HEK293T (cell line): ENCODE results near the gene BLCAP.
"Not testable (repeated sequence)": the region's sequence is repeated elsewhere in the genome, so short reads cannot be mapped to it uniquely, and the experiment has no call there.

Experiments used
- CTCF ChIA-PET: fragments of 350-600 bp; formaldehyde crosslinking; extraction: SDS; loops from one replicate; lab custom pipeline; 2021; ENCODE audit warnings: antibody characterized with exemption, inconsistent platforms; lab: Yijun Ruan, JAX
- POLR2A ChIA-PET: fragments of 350-600 bp; formaldehyde crosslinking; extraction: SDS; loops from one replicate; lab custom pipeline; 2020; ENCODE audit warnings: antibody characterized with exemption, inconsistent platforms; lab: Yijun Ruan, JAX
- DNase-seq: peaks from one replicate; pipeline ENCODE4 v3.0.0; 2012; ENCODE audit warnings: mixed read lengths; ENCODE audit errors: extremely low spot score
- ARNT ChIP-seq: fragments of 450-650 bp; IDR thresholded peaks from 2 replicates; pipeline ENCODE4 v1.6.1; 2017; ENCODE audit warnings: mild to moderate bottlenecking
- BHLHE40 ChIP-seq: fragments of 450-650 bp; IDR thresholded peaks from 2 replicates; pipeline ENCODE4 v1.6.1; 2016; ENCODE audit warnings: mild to moderate bottlenecking, moderate library complexity, borderline replicate concordance
- CTBP1 ChIP-seq: fragments of 450-650 bp; IDR thresholded peaks from 2 replicates; pipeline ENCODE4 v1.6.1; 2016; ENCODE audit warnings: borderline replicate concordance
- ELF4 ChIP-seq: fragments of 450-650 bp; IDR thresholded peaks from 2 replicates; pipeline ENCODE4 v1.6.1; 2017; ENCODE audit warnings: antibody characterized with exemption
- FOXA1 ChIP-seq: fragments of 450-650 bp; IDR thresholded peaks from 2 replicates; pipeline ENCODE4 v1.6.1; 2016; ENCODE audit warnings: mild to moderate bottlenecking
- FOXK2 ChIP-seq: fragments of 450-650 bp; IDR thresholded peaks from 2 replicates; pipeline ENCODE4 v1.6.1; 2016; ENCODE audit warnings: mild to moderate bottlenecking
- FOXM1 ChIP-seq: fragments of 450-650 bp; IDR thresholded peaks from 2 replicates; pipeline ENCODE4 v1.6.1; 2017; ENCODE audit warnings: mild to moderate bottlenecking, borderline replicate concordance
- HDGF ChIP-seq: fragments of 450-650 bp; IDR thresholded peaks from 2 replicates; pipeline ENCODE4 v1.6.1; 2017; ENCODE audit warnings: antibody characterized with exemption, borderline replicate concordance
- L3MBTL2 ChIP-seq: fragments of 450-650 bp; conservative IDR thresholded peaks from 2 replicates; pipeline ENCODE4 v1.6.1; 2016; ENCODE audit warnings: mild to moderate bottlenecking
- LEF1 ChIP-seq: fragments of 450-650 bp; IDR thresholded peaks from 2 replicates; pipeline ENCODE4 v1.6.1; 2017; ENCODE audit warnings: mild to moderate bottlenecking, borderline replicate concordance
- NFRKB ChIP-seq: fragments of 450-650 bp; IDR thresholded peaks from 2 replicates; pipeline ENCODE4 v1.6.1; 2016; ENCODE audit warnings: mild to moderate bottlenecking, moderate library complexity
- PKNOX1 ChIP-seq: fragments of 450-650 bp; IDR thresholded peaks from 2 replicates; pipeline ENCODE4 v1.6.1; 2016
- SP1 ChIP-seq: fragments of 450-650 bp; IDR thresholded peaks from 2 replicates; pipeline ENCODE4 v1.6.1; 2017
- SUZ12 ChIP-seq: fragments of 450-650 bp; IDR thresholded peaks from 2 replicates; pipeline ENCODE4 v1.6.1; 2016; ENCODE audit warnings: mild to moderate bottlenecking
- TARDBP ChIP-seq: fragments of 450-650 bp; IDR thresholded peaks from 2 replicates; pipeline ENCODE4 v1.6.1; 2016
- ZNF384 ChIP-seq: fragments of 450-650 bp; IDR thresholded peaks from 2 replicates; pipeline ENCODE4 v1.6.1; 2016

BLCAP gene

DNA sequence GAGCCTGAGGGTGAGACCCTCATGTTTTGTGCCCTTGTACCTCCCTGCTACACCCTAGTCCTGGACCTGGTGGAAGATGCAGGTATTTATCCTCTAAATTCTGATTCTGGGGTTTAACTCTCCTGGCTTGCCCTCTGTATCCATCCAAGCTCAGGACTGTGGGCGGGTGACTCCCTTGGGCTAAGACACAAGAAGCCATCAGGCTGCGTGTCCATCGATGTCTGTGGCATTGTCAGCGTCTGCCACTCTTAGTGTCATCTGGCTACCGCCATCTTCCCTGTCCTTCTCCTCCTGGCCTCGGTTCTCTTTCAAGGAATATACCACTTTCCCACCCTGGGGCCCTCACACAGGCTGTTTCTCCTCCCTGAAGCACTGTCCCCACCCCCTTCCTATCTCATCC is 28.9 kb upstream of the BLCAP start:
- ChIA-PET POLR2A (no interaction called here), CTCF (no interaction called here)
- no peak for DNase-seq
- TF ChIP-seq ZNF384 (no peak), CTBP1 (no peak), HDGF (no peak), NFRKB (no peak), SP1 (no peak), TARDBP (no peak), FOXM1 (no peak), ELF4 (no peak), ARNT (no peak), LEF1 (no peak), PKNOX1 (no peak), FOXA1 (no peak)

DNA sequence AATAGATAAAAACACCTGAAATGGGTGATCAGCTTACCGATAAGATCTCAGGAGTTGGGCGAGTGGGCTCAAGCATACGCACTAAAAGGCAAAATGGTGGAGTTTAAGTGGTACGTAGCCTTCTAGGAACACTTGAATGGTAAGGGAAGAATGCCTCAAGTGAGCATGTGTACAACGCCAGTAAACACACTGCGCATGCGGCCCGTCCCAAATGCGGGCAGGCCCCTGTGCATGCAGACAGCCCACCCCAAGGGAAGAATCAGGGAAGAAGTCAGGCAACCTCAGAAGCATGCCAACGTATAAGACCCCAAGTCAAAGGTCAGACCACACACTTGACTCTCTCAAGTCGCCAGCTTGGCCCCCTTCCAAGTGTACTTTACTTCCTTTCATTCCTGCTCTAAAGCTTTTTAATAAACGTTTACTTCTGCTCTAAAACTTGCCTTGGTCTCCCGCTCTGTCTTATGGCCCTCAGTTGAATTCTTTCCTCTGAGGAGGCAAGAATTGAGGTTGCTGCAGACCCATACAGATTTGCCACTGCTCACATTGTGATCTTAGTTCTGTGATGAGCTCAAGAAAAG is 27.1 kb upstream of the BLCAP start:
- DNase-seq, POLR2A ChIA-PET: not testable (repeated sequence)
- CTCF ChIA-PET: interaction anchor here (1.6 kb wide), 1 partner anchor 9 kb away, joined by 6 read pairs; no protein-coding TSS in a partner anchor

GRCh38 chr20:37552415-37552814 is 24.7 kb upstream of the BLCAP start:
- TF ChIP-seq BHLHE40: no peak
- no peak for TF ChIP-seq FOXM1
- TF ChIP-seq ZNF384: no peak
- TF ChIP-seq ARNT: no peak
- no peak for TF ChIP-seq NFRKB
- TF ChIP-seq SUZ12: no peak
- no peak for TF ChIP-seq LEF1
- no peak for TF ChIP-seq SP1
- no peak for TF ChIP-seq TARDBP
- no peak for TF ChIP-seq L3MBTL2
- TF ChIP-seq CTBP1: no peak
- TF ChIP-seq ELF4: no peak
- no peak for TF ChIP-seq PKNOX1
- TF ChIP-seq HDGF: no peak
- TF ChIP-seq FOXA1: no peak
- TF ChIP-seq FOXK2: no peak
- ChIA-PET POLR2A (no interaction called here), CTCF (no interaction called here)
- no peak for DNase-seq

- CTCF ChIA-PET, POLR2A ChIA-PET, DNase-seq: not testable (repeated sequence)
Observed at GRCh38 chr20:37551660-37552059, 24.0 kb upstream of the BLCAP start.

DNA sequence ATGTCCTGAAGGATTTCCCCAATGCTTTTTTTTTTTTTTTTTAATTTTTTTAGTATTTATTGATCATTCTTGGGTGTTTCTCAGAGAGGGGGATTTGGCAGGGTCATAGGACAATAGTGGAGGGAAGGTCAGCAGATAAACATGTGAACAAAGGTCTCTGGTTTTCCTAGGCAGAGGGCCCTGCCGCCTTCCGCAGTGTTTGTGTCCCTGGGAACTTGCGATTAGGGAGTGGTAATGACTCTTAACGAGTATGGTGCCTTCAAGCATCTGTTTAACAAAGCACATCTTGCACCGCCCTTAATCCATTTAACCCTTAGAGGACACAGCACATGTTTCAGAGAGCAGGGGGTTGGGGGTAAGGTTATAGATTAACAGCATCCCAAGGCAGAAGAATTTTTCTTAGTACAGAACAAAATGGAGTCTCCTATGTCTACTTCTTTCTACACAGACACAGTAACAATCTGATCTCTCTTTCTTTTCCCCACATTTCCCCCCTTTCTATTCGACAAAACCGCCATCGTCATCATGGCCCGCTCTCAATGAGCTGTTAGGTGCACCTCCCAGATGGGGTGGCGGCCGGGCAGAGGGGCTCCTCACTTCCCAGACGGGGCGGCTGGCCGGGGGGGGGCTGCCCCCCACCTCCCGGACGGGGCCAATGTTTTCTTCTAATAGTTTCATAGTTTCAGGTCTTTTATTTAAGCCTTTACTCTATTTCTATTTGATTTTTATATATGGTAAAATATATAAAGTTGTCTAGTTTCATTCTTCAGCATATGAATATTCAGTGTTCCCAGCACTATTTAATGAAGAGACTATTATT is 22.6 kb upstream of the BLCAP start:
- DNase-seq, POLR2A ChIA-PET, CTCF ChIA-PET: not testable (repeated sequence)

- POLR2A ChIA-PET: no interaction called here
- DNase-seq: no peak
- TF ChIP-seq ZNF384: no peak
- no peak for TF ChIP-seq NFRKB
- TF ChIP-seq FOXK2: no peak
- no peak for TF ChIP-seq SUZ12
- no peak for TF ChIP-seq BHLHE40
- TF ChIP-seq ARNT: no peak
- no peak for TF ChIP-seq ELF4
- no peak for TF ChIP-seq L3MBTL2
- CTCF ChIA-PET: no interaction called here
Observed at GRCh38 chr20:37547912-37548311, 20.2 kb upstream of the BLCAP start.

GRCh38 chr20:37545516-37545915 is 17.8 kb upstream of the BLCAP start:
- ChIA-PET POLR2A (no interaction called here), CTCF (no interaction called here)
- TF ChIP-seq FOXA1 (no peak), LEF1 (no peak), ZNF384 (no peak), HDGF (no peak), BHLHE40 (no peak), FOXK2 (no peak), SUZ12 (no peak)
- no peak for DNase-seq

DNA sequence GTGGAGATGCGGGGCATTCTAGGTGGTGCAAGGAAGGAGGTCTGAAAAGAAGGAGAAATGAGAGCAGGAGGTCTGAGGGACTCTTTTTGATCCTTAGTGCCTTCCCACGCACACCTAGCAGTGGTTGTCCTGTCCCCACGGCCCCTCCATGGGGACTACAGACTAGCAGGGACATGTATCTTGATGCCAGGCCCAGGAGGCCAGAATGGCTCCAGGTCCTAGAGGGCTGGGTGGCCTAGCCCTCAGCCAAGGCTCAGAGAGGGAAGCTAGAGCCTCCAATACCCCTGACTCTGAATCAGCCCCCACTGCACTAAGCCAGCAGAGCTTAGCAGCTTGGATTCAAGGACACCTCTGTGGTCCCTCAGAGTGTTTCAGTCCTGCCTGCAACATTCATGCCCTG is 16.7 kb upstream of the BLCAP start:
- CTCF ChIA-PET: no interaction called here
- TF ChIP-seq CTBP1 (no peak), TARDBP (no peak), PKNOX1 (no peak), BHLHE40 (no peak)
- DNase-seq: no peak
- POLR2A ChIA-PET: no interaction called here
